Smooth muscle cell (in vitro differentiated cells): ENCODE results near the gene LRP3. TPM values are rescaled to one million over a fixed set of nuclear protein-coding genes. Genes with fewer than 3 reads are reported as not detected.

Experiments
- DNase-seq: peaks from one replicate; lab custom pipeline; 2025; ENCODE audit not compliant: unreplicated experiment; lab: John Stamatoyannopoulos, UW
- H2AFZ ChIP-seq: fragments of 200-600 bp; sonication (generic); 2 replicates; pipeline ENCODE4 v1.6.0; 2016; ENCODE audit warnings: antibody characterized with exemption, low read depth, mild to moderate bottlenecking
- H3F3A ChIP-seq: fragments of 200-600 bp; sonication (generic); 2 replicates; pipeline ENCODE4 v1.6.0; 2017; ENCODE audit warnings: antibody characterized with exemption, low read depth
- H3K27ac ChIP-seq: fragments of 200-600 bp; sonication (generic); 2 replicates; pipeline ENCODE4 v1.5.1; 2016; ENCODE audit warnings: low read depth, mild to moderate bottlenecking
- H3K27me3 ChIP-seq: fragments of 200-600 bp; sonication (generic); 2 replicates; pipeline ENCODE4 v1.6.1; 2016; ENCODE audit warnings: low read depth, mild to moderate bottlenecking
- H3K36me3 ChIP-seq: fragments of 200-600 bp; sonication (generic); 2 replicates; pipeline ENCODE4 v1.5.1; 2016; ENCODE audit warnings: low read depth
- H3K4me1 ChIP-seq: fragments of 200-600 bp; sonication (generic); 2 replicates; pipeline ENCODE4 v1.5.1; 2016; ENCODE audit warnings: low read depth
- H3K4me2 ChIP-seq: fragments of 200-600 bp; sonication (generic); 2 replicates; pipeline ENCODE4 v1.6.0; 2016; ENCODE audit warnings: mild to moderate bottlenecking
- H3K4me3 ChIP-seq: fragments of 200-600 bp; sonication (generic); 2 replicates; pipeline ENCODE4 v1.5.1; 2016; ENCODE audit warnings: mild to moderate bottlenecking
- H3K79me2 ChIP-seq: fragments of 200-600 bp; sonication (generic); 2 replicates; pipeline ENCODE4 v1.6.0; 2016; ENCODE audit warnings: low read depth, mild to moderate bottlenecking
- H3K9ac ChIP-seq: fragments of 200-600 bp; sonication (generic); 2 replicates; pipeline ENCODE4 v1.6.0; 2016; ENCODE audit warnings: low read depth
- H3K9me3 ChIP-seq: fragments of 200-600 bp; sonication (generic); replicated peaks from 2 replicates; pipeline ENCODE4 v1.5.1; 2016; ENCODE audit warnings: low read depth
- H4K20me1 ChIP-seq: fragments of 200-600 bp; sonication (generic); 2 replicates; pipeline ENCODE4 v1.6.0; 2016; ENCODE audit warnings: low read depth
- WGBS: methylation state at CpG from one replicate; pipeline ENCODE4 v1.1.7; 2016; ENCODE audit warnings: low lambda C conversion rate; 5-methylcytosine and 5-hydroxymethylcytosine counted together
- polyA plus RNA-seq: library from polyadenylated mRNA; unstranded; fragments of >200 nt; fragmentation: Nextera tagmentation; extraction: Ambion mirVana; gene quantifications from 2 replicates; pipeline ENCODE4 v1.2.1, GENCODE V29; 2016
- total RNA-seq: library from RNA; depleted of rRNA; stranded (reverse); fragments of >200 nt; gene quantifications from 2 replicates; pipeline ENCODE4 v1.2.3, GENCODE V29; 2014
- TF ChIP-seq, protein P1 (sequence below): fragments of 200-600 bp; sonication (generic); IDR thresholded peaks from 2 replicates; pipeline ENCODE4 v1.5.1; 2017; ENCODE audit warnings: borderline replicate concordance, mild to moderate bottlenecking, antibody characterized with exemption; ENCODE audit not compliant: insufficient read depth, poor library complexity, severe bottlenecking

LRP3 gene
- total and polyA plus RNA-seq, 2 experiments from 2014 or later, result 13.5 to 30.5 TPM

DNA sequence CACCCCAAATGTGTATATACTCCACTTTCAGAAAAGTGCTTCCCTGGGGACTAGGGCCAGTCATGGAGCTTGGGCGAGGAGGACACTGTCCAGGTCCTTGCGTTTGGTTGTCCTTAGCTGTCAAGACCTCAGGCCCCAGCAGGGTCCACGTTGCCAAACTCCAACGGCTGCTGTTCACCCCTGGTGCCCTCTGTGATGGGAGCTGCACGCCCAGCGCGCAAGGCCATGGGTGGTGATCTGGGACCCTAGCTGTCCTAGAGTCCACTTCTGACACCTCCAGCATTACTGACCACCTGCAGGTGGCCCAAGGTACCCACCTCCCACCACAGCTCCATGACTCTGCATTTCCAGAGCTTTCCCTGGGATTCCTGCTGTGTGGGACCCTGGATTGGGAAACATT lies 4.0 kb downstream of the LRP3 start:
- no peak overlapping the region for H3K4me3 ChIP-seq
- 98% methylated on average over 7 of the region's 7 CpGs for WGBS
- no peak for DNase-seq

DNA sequence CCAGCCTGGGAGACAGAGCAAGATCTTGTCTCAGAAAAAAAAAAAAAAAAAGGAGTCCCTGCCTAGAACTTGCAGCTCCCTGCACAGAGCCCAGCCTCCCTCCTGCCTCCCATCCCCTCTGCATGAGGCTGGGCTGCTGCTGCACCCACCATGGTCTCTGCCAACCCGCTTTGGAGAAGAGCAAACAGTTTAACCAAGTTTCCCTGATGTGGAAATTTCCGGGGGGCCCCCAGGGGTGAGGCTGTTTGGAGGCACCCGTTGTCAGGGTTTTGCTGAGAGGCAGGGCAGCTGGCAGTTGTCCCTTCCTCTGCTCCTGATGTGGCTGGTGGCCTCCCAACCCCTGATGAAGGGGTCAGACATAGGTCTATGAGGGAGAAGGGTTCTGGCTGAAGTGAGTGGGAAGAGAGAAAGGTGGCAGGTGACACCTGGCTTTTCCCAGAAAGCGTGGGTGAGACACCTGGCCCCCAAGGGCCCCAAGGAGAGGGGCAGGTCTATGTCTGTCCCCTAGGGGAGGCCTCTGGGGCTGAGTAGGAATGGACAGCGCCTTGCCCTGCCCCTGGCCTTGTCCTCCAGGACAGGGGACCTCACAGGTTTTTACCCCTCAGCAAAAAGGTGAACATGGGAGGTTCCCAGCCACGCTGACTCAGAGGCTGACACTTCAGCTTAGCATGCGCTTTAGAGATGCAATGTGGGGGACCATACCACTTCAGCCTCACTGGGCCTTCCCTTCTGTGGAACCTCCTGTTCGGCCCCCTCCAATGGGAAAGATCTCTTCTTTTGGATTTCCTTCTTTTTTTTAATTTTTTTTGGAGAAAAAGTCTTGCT lies 5.5 kb downstream of the LRP3 start:
- Histone ChIP-seq H3K27me3 (no peaks in the 10 kb centered on the region), H4K20me1 (peaks cover 21% of the 10 kb centered on the region), H3K4me2 (no peak overlapping the region), H2AFZ (no peak overlapping the region), H3K4me3 (no peak overlapping the region), H3K9ac (no peak overlapping the region), H3K9me3 (no peaks in the 10 kb centered on the region), H3K27ac (no peak overlapping the region), H3K4me1 (no peaks in the 10 kb centered on the region), H3F3A (no peaks in the 10 kb centered on the region), H3K36me3 (no peaks in the 10 kb centered on the region), H3K79me2 (no peaks in the 10 kb centered on the region)
- no peak for DNase-seq
- TF ChIP-seq, protein P1, sequence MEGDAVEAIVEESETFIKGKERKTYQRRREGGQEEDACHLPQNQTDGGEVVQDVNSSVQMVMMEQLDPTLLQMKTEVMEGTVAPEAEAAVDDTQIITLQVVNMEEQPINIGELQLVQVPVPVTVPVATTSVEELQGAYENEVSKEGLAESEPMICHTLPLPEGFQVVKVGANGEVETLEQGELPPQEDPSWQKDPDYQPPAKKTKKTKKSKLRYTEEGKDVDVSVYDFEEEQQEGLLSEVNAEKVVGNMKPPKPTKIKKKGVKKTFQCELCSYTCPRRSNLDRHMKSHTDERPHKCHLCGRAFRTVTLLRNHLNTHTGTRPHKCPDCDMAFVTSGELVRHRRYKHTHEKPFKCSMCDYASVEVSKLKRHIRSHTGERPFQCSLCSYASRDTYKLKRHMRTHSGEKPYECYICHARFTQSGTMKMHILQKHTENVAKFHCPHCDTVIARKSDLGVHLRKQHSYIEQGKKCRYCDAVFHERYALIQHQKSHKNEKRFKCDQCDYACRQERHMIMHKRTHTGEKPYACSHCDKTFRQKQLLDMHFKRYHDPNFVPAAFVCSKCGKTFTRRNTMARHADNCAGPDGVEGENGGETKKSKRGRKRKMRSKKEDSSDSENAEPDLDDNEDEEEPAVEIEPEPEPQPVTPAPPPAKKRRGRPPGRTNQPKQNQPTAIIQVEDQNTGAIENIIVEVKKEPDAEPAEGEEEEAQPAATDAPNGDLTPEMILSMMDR, result no peak
- WGBS, result 88% methylated on average over 8 of the region's 8 CpGs

More for the DNA sequence above, 4.0 kb downstream of the LRP3 start:
- H3K27me3 ChIP-seq, result no peaks in the 10 kb centered on the region
- H3K4me2 ChIP-seq, result no peak overlapping the region
- H3K27ac ChIP-seq, result no peak overlapping the region
- H2AFZ ChIP-seq, result no peak overlapping the region
- no peaks in the 10 kb centered on the region for H3F3A ChIP-seq
- peaks cover 21% of the 10 kb centered on the region for H4K20me1 ChIP-seq
- H3K4me1 ChIP-seq, result no peaks in the 10 kb centered on the region
- no peaks in the 10 kb centered on the region for H3K79me2 ChIP-seq
- H3K9ac ChIP-seq, result no peak overlapping the region
- TF ChIP-seq, protein P1, result no peak
- no peaks in the 10 kb centered on the region for H3K9me3 ChIP-seq
- H3K36me3 ChIP-seq, result no peaks in the 10 kb centered on the region

DNA sequence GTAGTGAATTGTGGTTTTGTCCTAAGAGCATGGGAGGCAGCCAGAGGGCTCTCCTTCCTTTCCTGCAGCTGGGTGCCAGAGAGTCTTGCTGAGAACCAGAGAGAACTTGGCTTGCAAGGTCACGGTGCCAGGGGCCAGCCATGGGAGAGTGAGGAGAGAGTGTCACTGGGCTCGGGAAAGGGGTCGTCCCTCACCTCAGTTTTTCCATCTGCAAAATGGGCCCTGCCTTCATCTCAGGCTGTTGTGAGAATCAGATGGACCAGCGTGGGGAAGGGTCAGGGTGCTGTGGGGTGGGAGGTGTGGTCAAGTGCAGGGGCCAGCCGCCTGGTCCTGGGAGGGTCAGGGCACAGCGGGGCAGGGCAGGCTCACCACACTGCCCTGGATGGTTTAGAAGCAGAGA lies 7.3 kb downstream of the LRP3 start:
- Histone ChIP-seq H3K4me3 (no peak overlapping the region), H3K27ac (no peak overlapping the region), H3K4me1 (no peaks in the 10 kb centered on the region), H3K9ac (no peak overlapping the region), H3F3A (no peaks in the 10 kb centered on the region), H4K20me1 (peaks cover 15% of the 10 kb centered on the region), H3K4me2 (no peak overlapping the region), H3K9me3 (no peaks in the 10 kb centered on the region), H3K79me2 (no peaks in the 10 kb centered on the region), H2AFZ (no peak overlapping the region), H3K27me3 (no peaks in the 10 kb centered on the region), H3K36me3 (no peaks in the 10 kb centered on the region)
- TF ChIP-seq, protein P1, result no peak
- no peak for DNase-seq
- WGBS, result 98% methylated on average over 6 of the region's 6 CpGs
